GM12878 (cell line): ENCODE results near the gene AXIN1. TPM values are rescaled to one million over a fixed set of nuclear protein-coding genes. Genes with fewer than 3 reads are reported as not detected.

Source experiments
- CBFB ChIP-seq: IDR thresholded peaks from 2 replicates; pipeline ENCODE4 v1.6.1; 2016; ENCODE audit warnings: antibody characterized with exemption, low read depth
- CBX3 ChIP-seq: fragments of 200-600 bp; sonication (generic); IDR thresholded peaks from 2 replicates; pipeline ENCODE4 v1.6.1; 2016; ENCODE audit warnings: low read depth, borderline replicate concordance
- CBX5 ChIP-seq: sonication (generic); IDR thresholded peaks from 2 replicates; pipeline ENCODE4 v1.6.1; 2016; ENCODE audit warnings: low read depth, moderate library complexity, mild to moderate bottlenecking, inconsistent platforms
- CEBPB ChIP-seq, 2 experiments: fragments of 150-350 bp in 1 of 2; IDR thresholded peaks; 2 replicates each; pipeline ENCODE4 v1.6.1; 2012 to 2014; ENCODE audit warnings: low read depth in 2 of 2, low read length in 2 of 2, borderline replicate concordance in 1 of 2, inconsistent platforms in 1 of 2
- E2F4 ChIP-seq: IDR thresholded peaks from 2 replicates; pipeline ENCODE4 v1.6.1; 2012; ENCODE audit warnings: low read depth, low read length, improper control_type of control experiment
- E4F1 ChIP-seq: fragments of 450-650 bp; IDR thresholded peaks from 2 replicates; pipeline ENCODE4 v1.6.1; 2018; ENCODE audit warnings: borderline replicate concordance, mild to moderate bottlenecking; ENCODE audit not compliant: partially characterized antibody
- EED ChIP-seq: sonication (generic); IDR thresholded peaks from 2 replicates; pipeline ENCODE4 v1.6.1; 2016; ENCODE audit warnings: antibody characterized with exemption, low read depth
- HDAC2 ChIP-seq: fragments of 200-600 bp; sonication (generic); IDR thresholded peaks from 2 replicates; pipeline ENCODE4 v1.6.1; 2017
- IKZF2 ChIP-seq, 2 experiments: fragments of 450-650 bp; IDR thresholded peaks; 2 replicates each; pipeline ENCODE4 v1.6.1; 2017; ENCODE audit warnings: mild to moderate bottlenecking in 2 of 2, moderate library complexity in 2 of 2
- IRF4 ChIP-seq: IDR thresholded peaks from 2 replicates; pipeline ENCODE4 v1.6.1; 2011; ENCODE audit warnings: low read depth, low read length
- MXI1 ChIP-seq: fragments of 150-350 bp; IDR thresholded peaks from 2 replicates; pipeline ENCODE4 v1.6.1; 2011; ENCODE audit warnings: low read depth, mild to moderate bottlenecking, inconsistent platforms, low read length, improper control_type of control experiment
- NR2C1 ChIP-seq: fragments of 450-650 bp; IDR thresholded peaks from 2 replicates; pipeline ENCODE4 v1.6.1; 2017; ENCODE audit warnings: antibody characterized with exemption, mild to moderate bottlenecking, moderate library complexity
- RUNX3 ChIP-seq: IDR thresholded peaks from 2 replicates; pipeline ENCODE4 v1.6.1; 2012; ENCODE audit warnings: low read length, inconsistent platforms
- SIX5 ChIP-seq: IDR thresholded peaks from 2 replicates; pipeline ENCODE4 v1.6.1; 2011; ENCODE audit warnings: mild to moderate bottlenecking, low read depth, low read length, moderate library complexity; ENCODE audit not compliant: severe bottlenecking
- SMARCA5 ChIP-seq: fragments of 450-650 bp; IDR thresholded peaks from 2 replicates; pipeline ENCODE4 v1.6.1; 2017; ENCODE audit warnings: mild to moderate bottlenecking
- STAT3 ChIP-seq: IDR thresholded peaks from 2 replicates; pipeline ENCODE4 v1.6.1; 2011; ENCODE audit warnings: low read depth, low read length, improper control_type of control experiment
- SUZ12 ChIP-seq: fragments of 200-600 bp; sonication (generic); IDR thresholded peaks from one replicate; pipeline ENCODE4 v1.6.1; 2018; ENCODE audit warnings: antibody characterized with exemption, mild to moderate bottlenecking; ENCODE audit not compliant: unreplicated experiment
- TAF1 ChIP-seq: IDR thresholded peaks from 2 replicates; pipeline ENCODE4 v1.6.1; 2011; ENCODE audit warnings: mild to moderate bottlenecking, low read depth, low read length, borderline replicate concordance
- TCF7 ChIP-seq: IDR thresholded peaks from 2 replicates; pipeline ENCODE4 v1.6.1; 2014; ENCODE audit warnings: antibody characterized with exemption, borderline replicate concordance
- ZNF687 ChIP-seq: fragments of 450-650 bp; IDR thresholded peaks from 2 replicates; pipeline ENCODE4 v1.6.1; 2017; ENCODE audit warnings: mild to moderate bottlenecking, moderate library complexity
- polyA plus RNA-seq, 11 experiments: library from polyadenylated mRNA; depleted of rRNA in 4 of 11; unstranded in 6 of 11; stranded (reverse) in 5 of 11; fragments of >200 nt; fragmentation: Nextera tagmentation in 4 of 11; fragmentation: Illumina TruSeq in 1 of 11; extraction: Ambion mirVana in 4 of 11; extraction: Trizol in 1 of 11; gene quantifications; 1 replicate in 1 of 11; 2 replicates in 10 of 11; pipeline versions ENCODE4 v1.2.1 to v1.2.3, GENCODE V29; 2011 to 2016; ENCODE audit warnings: inconsistent platforms in 2 of 11, missing spikeins in 2 of 11, low read depth in 1 of 11
- total RNA-seq, 4 experiments: library from RNA; depleted of rRNA in 3 of 4; stranded (reverse); fragments of >200 nt in 3 of 4; fragmentation: Illumina TruSeq in 1 of 4; extraction: Trizol in 1 of 4; gene quantifications; 2 replicates each; pipeline versions ENCODE4 v1.2.1 to v1.2.3, GENCODE V29; 2013 to 2021
- TF ChIP-seq, protein P1 (sequence below): fragments of 450-650 bp; IDR thresholded peaks from 2 replicates; pipeline ENCODE4 v1.6.1; 2017; ENCODE audit warnings: mild to moderate bottlenecking, moderate library complexity

Gene AXIN1
- total and polyA plus RNA-seq, 10 of the 15 experiments (the other 5 are each of a cell fraction or from before 2014, with no cell fraction given), result 0.26 to 27.1 (median 7.7) TPM

GRCh38 chr16:396605-397004, 44.1 kb upstream of the AXIN1 start (continued):
- TF ChIP-seq, protein P1, sequence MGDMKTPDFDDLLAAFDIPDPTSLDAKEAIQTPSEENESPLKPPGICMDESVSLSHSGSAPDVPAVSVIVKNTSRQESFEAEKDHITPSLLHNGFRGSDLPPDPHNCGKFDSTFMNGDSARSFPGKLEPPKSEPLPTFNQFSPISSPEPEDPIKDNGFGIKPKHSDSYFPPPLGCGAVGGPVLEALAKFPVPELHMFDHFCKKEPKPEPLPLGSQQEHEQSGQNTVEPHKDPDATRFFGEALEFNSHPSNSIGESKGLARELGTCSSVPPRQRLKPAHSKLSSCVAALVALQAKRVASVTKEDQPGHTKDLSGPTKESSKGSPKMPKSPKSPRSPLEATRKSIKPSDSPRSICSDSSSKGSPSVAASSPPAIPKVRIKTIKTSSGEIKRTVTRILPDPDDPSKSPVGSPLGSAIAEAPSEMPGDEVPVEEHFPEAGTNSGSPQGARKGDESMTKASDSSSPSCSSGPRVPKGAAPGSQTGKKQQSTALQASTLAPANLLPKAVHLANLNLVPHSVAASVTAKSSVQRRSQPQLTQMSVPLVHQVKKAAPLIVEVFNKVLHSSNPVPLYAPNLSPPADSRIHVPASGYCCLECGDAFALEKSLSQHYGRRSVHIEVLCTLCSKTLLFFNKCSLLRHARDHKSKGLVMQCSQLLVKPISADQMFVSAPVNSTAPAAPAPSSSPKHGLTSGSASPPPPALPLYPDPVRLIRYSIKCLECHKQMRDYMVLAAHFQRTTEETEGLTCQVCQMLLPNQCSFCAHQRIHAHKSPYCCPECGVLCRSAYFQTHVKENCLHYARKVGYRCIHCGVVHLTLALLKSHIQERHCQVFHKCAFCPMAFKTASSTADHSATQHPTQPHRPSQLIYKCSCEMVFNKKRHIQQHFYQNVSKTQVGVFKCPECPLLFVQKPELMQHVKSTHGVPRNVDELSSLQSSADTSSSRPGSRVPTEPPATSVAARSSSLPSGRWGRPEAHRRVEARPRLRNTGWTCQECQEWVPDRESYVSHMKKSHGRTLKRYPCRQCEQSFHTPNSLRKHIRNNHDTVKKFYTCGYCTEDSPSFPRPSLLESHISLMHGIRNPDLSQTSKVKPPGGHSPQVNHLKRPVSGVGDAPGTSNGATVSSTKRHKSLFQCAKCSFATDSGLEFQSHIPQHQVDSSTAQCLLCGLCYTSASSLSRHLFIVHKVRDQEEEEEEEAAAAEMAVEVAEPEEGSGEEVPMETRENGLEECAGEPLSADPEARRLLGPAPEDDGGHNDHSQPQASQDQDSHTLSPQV, result no peak
- TF ChIP-seq HDAC2 (no peak), RUNX3 (peak; percentile 61), NR2C1 (no peak), CBFB (no peak), SMARCA5 (peak; percentile 26; the same call in 1 of the 2 replicates), MXI1 (no peak), CEBPB (IDR thresholded peaks at IDR 0.05; ENCODE audit: borderline replicate concordance in 1 of 2, low read depth in 2 of 2, low read length in 2 of 2) (no peak), SUZ12 (no peak), TAF1 (no peak), IKZF2 (IDR thresholded peaks at IDR 0.05) (no peak), STAT3 (no peak), ZNF687 (no peak), SIX5 (no peak), CBX5 (no peak), E2F4 (no peak), IRF4 (no peak), CBX3 (no peak), EED (peak; percentile 57; the same call in 1 of the 2 replicates), TCF7 (no peak), E4F1 (no peak)
